IMR-90 (cell line): ENCODE measurements around the gene MEN1. TPM values are rescaled to one million over a fixed set of nuclear protein-coding genes. Genes with fewer than 3 reads are reported as not detected.

Experiments
- ATAC-seq: fragments of 200-7000 bp; cut with Tn5 transposase; 2 replicates; pipeline ENCODE4 v1.9.1; 2020; ENCODE audit warnings: low read depth, mild to moderate bottlenecking, moderate library complexity
- BruUV-seq: library from RNA; stranded (reverse); fragments of 400-500 nt; replicated peaks from 2 replicates; lab custom pipeline; 2021; lab: Mats Ljungman, UMichigan
- CTCF ChIA-PET: fragments of 300-600 bp; formaldehyde crosslinking; extraction: SDS; loops from one replicate; lab custom pipeline; 2021; ENCODE audit warnings: antibody characterized with exemption; lab: Yijun Ruan, JAX
- POLR2A ChIA-PET: fragments of 300-600 bp; sonication (Branson Sonifier 250); formaldehyde crosslinking; loops from one replicate; lab custom pipeline; 2022; ENCODE audit warnings: antibody characterized with exemption; ENCODE audit not compliant: unreplicated experiment; lab: Charles Lee
- DNase-seq: peaks from one replicate; pipeline ENCODE4 v3.0.0; 2013
- H2AFZ ChIP-seq: replicated peaks from 2 replicates; pipeline ENCODE3; 2013; ENCODE audit warnings: low read length, mild to moderate bottlenecking; ENCODE audit not compliant: poor library complexity
- H2AK5ac ChIP-seq: 2 replicates; pipeline ENCODE4 v1.6.1; 2013; ENCODE audit warnings: low read depth, low read length, inconsistent platforms
- H2AK9ac ChIP-seq: replicated peaks from 2 replicates; pipeline ENCODE3; 2013; ENCODE audit warnings: mild to moderate bottlenecking, low read depth, low read length, moderate library complexity; ENCODE audit not compliant: poor library complexity
- H2BK120ac ChIP-seq: 2 replicates; pipeline ENCODE4 v1.6.1; 2013; ENCODE audit warnings: low read depth, low read length, inconsistent platforms
- H2BK15ac ChIP-seq: 3 replicates; pipeline ENCODE4 v1.6.1; 2013; ENCODE audit warnings: low read depth, low read length, inconsistent platforms
- H2BK20ac ChIP-seq: 2 replicates; pipeline ENCODE4 v1.6.1; 2013; ENCODE audit warnings: low read depth, mild to moderate bottlenecking, inconsistent platforms, low read length, moderate library complexity
- H2BK5ac ChIP-seq: 2 replicates; pipeline ENCODE4 v1.6.1; 2013; ENCODE audit warnings: mild to moderate bottlenecking, low read depth, low read length, inconsistent platforms; ENCODE audit not compliant: poor library complexity, severe bottlenecking
- H3K14ac ChIP-seq: replicated peaks from 2 replicates; pipeline ENCODE4 v1.6.1; 2013; ENCODE audit warnings: low read depth, low read length, inconsistent platforms
- H3K18ac ChIP-seq: 2 replicates; pipeline ENCODE4 v1.6.1; 2013; ENCODE audit warnings: low read depth, low read length, control low read depth
- H3K23ac ChIP-seq: 2 replicates; pipeline ENCODE4 v1.6.1; 2013; ENCODE audit warnings: low read depth, low read length, inconsistent platforms
- H3K27ac ChIP-seq: 2 replicates; pipeline ENCODE4 v1.5.1; 2013; ENCODE audit warnings: mild to moderate bottlenecking, control low read depth, low read length; ENCODE audit not compliant: insufficient read depth
- H3K27me3 ChIP-seq: 2 replicates; pipeline ENCODE4 v1.6.1; 2013; ENCODE audit warnings: low read length; ENCODE audit not compliant: control insufficient read depth, insufficient read depth
- H3K36me3 ChIP-seq: 2 replicates; pipeline ENCODE4 v1.6.1; 2013; ENCODE audit warnings: low read length, mixed read lengths; ENCODE audit not compliant: control insufficient read depth, insufficient read depth
- H3K4ac ChIP-seq: 2 replicates; pipeline ENCODE4 v1.6.1; 2013; ENCODE audit warnings: low read depth, low read length, inconsistent platforms
- H3K4me1 ChIP-seq: 2 replicates; pipeline ENCODE4 v1.6.1; 2013; ENCODE audit warnings: low read length, mixed read lengths; ENCODE audit not compliant: control insufficient read depth, insufficient read depth
- H3K4me2 ChIP-seq: 2 replicates; pipeline ENCODE4 v1.6.1; 2013; ENCODE audit warnings: low read depth, mild to moderate bottlenecking, control low read depth, low read length, moderate library complexity
- H3K4me3 ChIP-seq: 2 replicates; pipeline ENCODE4 v1.5.1; 2013; ENCODE audit warnings: low read depth, mild to moderate bottlenecking, control low read depth, low read length, moderate library complexity; ENCODE audit not compliant: insufficient read depth
- H3K56ac ChIP-seq: 2 replicates; pipeline ENCODE4 v1.6.1; 2013; ENCODE audit warnings: low read length, inconsistent platforms; ENCODE audit not compliant: insufficient read depth; ENCODE audit errors: extremely low read depth
- H3K79me1 ChIP-seq, 2 experiments: 2 replicates each; pipeline ENCODE4 v1.6.1; 2013; ENCODE audit warnings: low read length in 2 of 2, inconsistent platforms in 1 of 2, low read depth in 1 of 2
- H3K9ac ChIP-seq: 2 replicates; pipeline ENCODE4 v1.6.1; 2013; ENCODE audit warnings: low read depth, low read length, control low read depth
- H3K9me1 ChIP-seq: 2 replicates; pipeline ENCODE4 v1.6.1; 2013; ENCODE audit warnings: low read length, inconsistent platforms; ENCODE audit not compliant: insufficient read depth
- H3K9me3 ChIP-seq: 2 replicates; pipeline ENCODE4 v1.6.1; 2013; ENCODE audit warnings: low read length; ENCODE audit not compliant: control insufficient read depth, insufficient read depth
- H4K20me1 ChIP-seq: 2 replicates; pipeline ENCODE4 v1.6.1; 2013; ENCODE audit warnings: low read length, inconsistent platforms; ENCODE audit not compliant: insufficient read depth
- H4K5ac ChIP-seq: 2 replicates; pipeline ENCODE4 v1.6.1; 2013; ENCODE audit warnings: mild to moderate bottlenecking, low read depth, low read length, control low read depth
- H4K8ac ChIP-seq, 2 experiments: 2 replicates each; pipeline ENCODE4 v1.6.1; 2013; ENCODE audit warnings: low read depth in 2 of 2, low read length in 2 of 2, control low read depth in 1 of 2, inconsistent platforms in 1 of 2
- H4K91ac ChIP-seq: 2 replicates; pipeline ENCODE4 v1.6.1; 2013; ENCODE audit warnings: low read depth, low read length, inconsistent platforms; ENCODE audit not compliant: insufficient read depth
- BHLHE40 ChIP-seq: fragments of 150-350 bp; IDR thresholded peaks from 2 replicates; pipeline ENCODE4 v1.6.1; 2016; ENCODE audit warnings: mild to moderate bottlenecking, low read depth, low read length
- CEBPB ChIP-seq: IDR thresholded peaks from 2 replicates; pipeline ENCODE4 v1.6.1; 2012; ENCODE audit warnings: low read depth, low read length, improper control_type of control experiment
- CHD1 ChIP-seq: IDR thresholded peaks from 2 replicates; pipeline ENCODE4 v1.6.1; 2012; ENCODE audit warnings: low read depth, low read length, improper control_type of control experiment
- FOS ChIP-seq: fragments of 150-350 bp; IDR thresholded peaks from 2 replicates; pipeline ENCODE4 v1.6.1; 2016; ENCODE audit warnings: low read depth, low read length
- MAFK ChIP-seq: IDR thresholded peaks from 2 replicates; pipeline ENCODE4 v1.6.1; 2012; ENCODE audit warnings: low read depth, low read length, improper control_type of control experiment
- MAZ ChIP-seq: IDR thresholded peaks from 2 replicates; pipeline ENCODE4 v1.6.1; 2012; ENCODE audit warnings: low read depth, mild to moderate bottlenecking, low read length, improper control_type of control experiment, moderate library complexity, borderline replicate concordance
- MXI1 ChIP-seq: IDR thresholded peaks from 2 replicates; pipeline ENCODE4 v1.6.1; 2012; ENCODE audit warnings: low read depth, mild to moderate bottlenecking, low read length, moderate library complexity, borderline replicate concordance
- NFE2L2 ChIP-seq: fragments of 150-350 bp; IDR thresholded peaks from 2 replicates; pipeline ENCODE4 v1.6.1; 2016; ENCODE audit warnings: low read depth, mild to moderate bottlenecking, low read length
- POLR2A ChIP-seq: IDR thresholded peaks from 2 replicates; pipeline ENCODE4 v1.6.1; 2012; ENCODE audit warnings: mild to moderate bottlenecking, low read depth, low read length
- RAD21 ChIP-seq: IDR thresholded peaks from 2 replicates; pipeline ENCODE4 v1.6.1; 2012; ENCODE audit warnings: low read length, improper control_type of control experiment
- RCOR1 ChIP-seq: IDR thresholded peaks from 2 replicates; pipeline ENCODE4 v1.6.1; 2012; ENCODE audit warnings: mild to moderate bottlenecking, low read length, improper control_type of control experiment; ENCODE audit not compliant: insufficient replicate concordance
- RFX5 ChIP-seq: IDR thresholded peaks from 2 replicates; pipeline ENCODE4 v1.8.0; 2012; ENCODE audit warnings: low read depth, mild to moderate bottlenecking, low read length, moderate library complexity
- SMC3 ChIP-seq: fragments of 150-350 bp; IDR thresholded peaks from 2 replicates; pipeline ENCODE4 v1.6.1; 2016; ENCODE audit warnings: low read depth, mild to moderate bottlenecking, antibody characterized with exemption, low read length, moderate library complexity
- WGBS, 2 experiments: methylation state at CpG; one replicate each; pipeline versions ENCODE4 v1.1.5 to v1.1.7; 2013; ENCODE audit warnings: missing lambda C conversion rate in 2 of 2; ENCODE audit not compliant: insufficient read length in 1 of 2; ENCODE audit errors: extremely low coverage in 2 of 2; 5-methylcytosine and 5-hydroxymethylcytosine counted together
- dilution Hi-C: fragments of 300-500 bp; cut with HindIII; formaldehyde crosslinking; loops from one replicate; pipeline ENCODE4 v1.14.3; 2018; ENCODE audit warnings: low sequenced_read_pairs; ENCODE audit not compliant: unreplicated experiment
- in situ Hi-C: fragments of 300-500 bp; cut with MboI; formaldehyde crosslinking; loops from 3 replicates; pipeline ENCODE4 v1.14.3; 2019; ENCODE audit warnings: low sequenced_read_pairs, inconsistent platforms, mixed read lengths
- intact Hi-C: fragments of 100-400 bp; cut with micrococcal nuclease; formaldehyde crosslinking; loops from 2 replicates; pipeline ENCODE4 v1.10.0; 2022
- polyA plus RNA-seq, 3 experiments: library from polyadenylated mRNA; depleted of rRNA; stranded (reverse); fragments of >200 nt; gene quantifications; 2 replicates each; pipeline ENCODE4 v1.2.3, GENCODE V29; 2012; ENCODE audit warnings: low replicate concordance in 1 of 3
- total RNA-seq: library from RNA; depleted of rRNA; stranded (reverse); fragments of >200 nt; gene quantifications from 2 replicates; pipeline ENCODE4 v1.2.3, GENCODE V29; 2012
- TF ChIP-seq, protein P1 (sequence below): conservative IDR thresholded peaks from 2 replicates; pipeline ENCODE4 v1.5.1; 2012; ENCODE audit warnings: mild to moderate bottlenecking, low read depth, low read length, improper control_type of control experiment
- TF ChIP-seq, protein P2 (sequence below): fragments of 150-350 bp; IDR thresholded peaks from 2 replicates; pipeline ENCODE4 v1.6.1; 2017; ENCODE audit warnings: mild to moderate bottlenecking, antibody characterized with exemption, low read length, low read depth
- TF ChIP-seq, protein P3 (sequence below): fragments of 150-350 bp; IDR thresholded peaks from 2 replicates; pipeline ENCODE4 v1.6.1; 2016; ENCODE audit warnings: low read depth, mild to moderate bottlenecking, low read length, moderate library complexity, borderline replicate concordance

The MEN1 gene
- total and polyA plus RNA-seq, 2 of the 4 experiments (the other 2 are of a cell fraction): 8.8 to 35.7 TPM

DNA sequence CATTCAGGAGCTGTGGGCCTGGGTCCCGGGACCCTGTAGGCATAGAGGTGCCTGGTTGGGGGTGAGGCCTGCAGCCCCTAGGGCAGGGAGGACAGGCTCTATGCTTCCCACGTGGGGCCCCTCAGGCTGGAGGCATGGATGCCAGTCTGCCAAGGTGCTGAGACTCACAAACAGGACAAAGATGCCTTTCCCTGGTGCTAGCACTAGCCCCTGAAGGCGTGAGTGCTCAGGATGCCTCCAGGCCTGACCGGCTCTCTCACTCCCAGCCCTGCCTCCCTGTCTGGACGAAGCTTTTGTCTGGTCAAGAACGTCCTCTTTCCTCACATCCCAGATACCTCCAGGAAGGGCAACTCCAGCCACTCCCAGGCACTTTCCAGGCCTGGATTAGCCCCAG is 32.0 kb upstream of the MEN1 start:
- no peaks in the 10 kb centered on the region for H4K20me1 ChIP-seq
- no peaks in the 10 kb centered on the region for H3K27me3 ChIP-seq
- dilution Hi-C loops (no loop called here), intact Hi-C loops (no loop called here), in situ Hi-C loops (loop anchor here (10.0 kb wide), 1 partner anchor 162 kb away; no protein-coding TSS in a partner anchor)
- peak overlapping the region; percentile 49 for H2BK5ac ChIP-seq
- no peak overlapping the region for H3K4me3 ChIP-seq
- peak overlapping the region; percentile 62 for H3K4ac ChIP-seq
- no peak for TF ChIP-seq BHLHE40
- no peak for TF ChIP-seq RCOR1
- no peak for TF ChIP-seq CEBPB
- TF ChIP-seq MXI1: no peak
- no peak for TF ChIP-seq MAZ
- TF ChIP-seq SMC3: no peak
- TF ChIP-seq CHD1: no peak
- TF ChIP-seq POLR2A: no peak
- TF ChIP-seq RAD21: no peak
- TF ChIP-seq RFX5: no peak
- no peak for TF ChIP-seq MAFK
- TF ChIP-seq NFE2L2: no peak
- TF ChIP-seq, protein P1, sequence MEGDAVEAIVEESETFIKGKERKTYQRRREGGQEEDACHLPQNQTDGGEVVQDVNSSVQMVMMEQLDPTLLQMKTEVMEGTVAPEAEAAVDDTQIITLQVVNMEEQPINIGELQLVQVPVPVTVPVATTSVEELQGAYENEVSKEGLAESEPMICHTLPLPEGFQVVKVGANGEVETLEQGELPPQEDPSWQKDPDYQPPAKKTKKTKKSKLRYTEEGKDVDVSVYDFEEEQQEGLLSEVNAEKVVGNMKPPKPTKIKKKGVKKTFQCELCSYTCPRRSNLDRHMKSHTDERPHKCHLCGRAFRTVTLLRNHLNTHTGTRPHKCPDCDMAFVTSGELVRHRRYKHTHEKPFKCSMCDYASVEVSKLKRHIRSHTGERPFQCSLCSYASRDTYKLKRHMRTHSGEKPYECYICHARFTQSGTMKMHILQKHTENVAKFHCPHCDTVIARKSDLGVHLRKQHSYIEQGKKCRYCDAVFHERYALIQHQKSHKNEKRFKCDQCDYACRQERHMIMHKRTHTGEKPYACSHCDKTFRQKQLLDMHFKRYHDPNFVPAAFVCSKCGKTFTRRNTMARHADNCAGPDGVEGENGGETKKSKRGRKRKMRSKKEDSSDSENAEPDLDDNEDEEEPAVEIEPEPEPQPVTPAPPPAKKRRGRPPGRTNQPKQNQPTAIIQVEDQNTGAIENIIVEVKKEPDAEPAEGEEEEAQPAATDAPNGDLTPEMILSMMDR: no peak
- no peak for TF ChIP-seq FOS
- TF ChIP-seq, protein P2, sequence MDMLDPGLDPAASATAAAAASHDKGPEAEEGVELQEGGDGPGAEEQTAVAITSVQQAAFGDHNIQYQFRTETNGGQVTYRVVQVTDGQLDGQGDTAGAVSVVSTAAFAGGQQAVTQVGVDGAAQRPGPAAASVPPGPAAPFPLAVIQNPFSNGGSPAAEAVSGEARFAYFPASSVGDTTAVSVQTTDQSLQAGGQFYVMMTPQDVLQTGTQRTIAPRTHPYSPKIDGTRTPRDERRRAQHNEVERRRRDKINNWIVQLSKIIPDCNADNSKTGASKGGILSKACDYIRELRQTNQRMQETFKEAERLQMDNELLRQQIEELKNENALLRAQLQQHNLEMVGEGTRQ: no peak
- TF ChIP-seq, protein P3, sequence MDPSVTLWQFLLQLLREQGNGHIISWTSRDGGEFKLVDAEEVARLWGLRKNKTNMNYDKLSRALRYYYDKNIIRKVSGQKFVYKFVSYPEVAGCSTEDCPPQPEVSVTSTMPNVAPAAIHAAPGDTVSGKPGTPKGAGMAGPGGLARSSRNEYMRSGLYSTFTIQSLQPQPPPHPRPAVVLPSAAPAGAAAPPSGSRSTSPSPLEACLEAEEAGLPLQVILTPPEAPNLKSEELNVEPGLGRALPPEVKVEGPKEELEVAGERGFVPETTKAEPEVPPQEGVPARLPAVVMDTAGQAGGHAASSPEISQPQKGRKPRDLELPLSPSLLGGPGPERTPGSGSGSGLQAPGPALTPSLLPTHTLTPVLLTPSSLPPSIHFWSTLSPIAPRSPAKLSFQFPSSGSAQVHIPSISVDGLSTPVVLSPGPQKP: no peak
- CTCF ChIA-PET: no interaction called here
- no peak overlapping the region for H3K56ac ChIP-seq
- no peak overlapping the region for H3K23ac ChIP-seq
- no peaks in the 10 kb centered on the region for H3K9me1 ChIP-seq
- no TSS peak for BruUV-seq
- H2AFZ ChIP-seq: peak overlapping the region; percentile 78
- H2BK120ac ChIP-seq: peak overlapping the region; percentile 56
- H3K4me2 ChIP-seq: no peak overlapping the region
- H2BK15ac ChIP-seq: peak overlapping the region; percentile 33; the same call in 1 of the 3 replicates
- H3K14ac ChIP-seq: no peak overlapping the region
- H3K36me3 ChIP-seq: no peaks in the 10 kb centered on the region
- no peak overlapping the region for H3K18ac ChIP-seq
- H4K91ac ChIP-seq: peak overlapping the region; percentile 26; the same call in 1 of the 2 replicates
- POLR2A ChIA-PET: no interaction called here
- H3K4me1 ChIP-seq: peaks cover 8% of the 10 kb centered on the region
- H4K5ac ChIP-seq: no peak overlapping the region
- H3K79me1 ChIP-seq: peaks cover 0 to 2% of the 10 kb centered on the region in 2 experiments; a peak in 1 of 4 replicates
- H4K8ac ChIP-seq: peak overlapping the region in 1 of 2 experiments; percentile 31; a peak in 1 of 4 replicates
- DNase-seq (no peak), ATAC-seq (no peak)
- no peak overlapping the region for H3K27ac ChIP-seq
- H3K9ac ChIP-seq: no peak overlapping the region
- no CpG with 5 or more reads among the region's 6 CpGs for WGBS, 2 experiments
- peak overlapping the region; percentile 29 for H2AK9ac ChIP-seq
- H2AK5ac ChIP-seq: peak overlapping the region; percentile 80; the same call in 1 of the 2 replicates
- no peaks in the 10 kb centered on the region for H3K9me3 ChIP-seq
- peak overlapping the region; percentile 49; the same call in 1 of the 2 replicates for H2BK20ac ChIP-seq
